WTC11 (cell line): ENCODE data around the gene CT45A7.
"Not testable (repeated sequence)": the region's sequence is repeated elsewhere in the genome, so short reads cannot be mapped to it uniquely, and the experiment has no call there.

Source experiments
- CREB1 ChIP-seq: sonication (generic); formaldehyde crosslinking; IDR thresholded peaks from 2 replicates; pipeline ENCODE4 v1.8.0; 2023; ENCODE audit warnings: mild to moderate bottlenecking, missing genetic modification reagents
- TF ChIP-seq, protein P1 (sequence below): fragments of 200-600 bp; IDR thresholded peaks from 2 replicates; pipeline ENCODE4 v1.8.0; 2022; ENCODE audit warnings: antibody characterized with exemption
- TF ChIP-seq, protein P2 (sequence below): sonication (generic); formaldehyde crosslinking; IDR thresholded peaks from 2 replicates; pipeline ENCODE4 v1.8.0; 2023; ENCODE audit warnings: missing genetic modification reagents

DNA sequence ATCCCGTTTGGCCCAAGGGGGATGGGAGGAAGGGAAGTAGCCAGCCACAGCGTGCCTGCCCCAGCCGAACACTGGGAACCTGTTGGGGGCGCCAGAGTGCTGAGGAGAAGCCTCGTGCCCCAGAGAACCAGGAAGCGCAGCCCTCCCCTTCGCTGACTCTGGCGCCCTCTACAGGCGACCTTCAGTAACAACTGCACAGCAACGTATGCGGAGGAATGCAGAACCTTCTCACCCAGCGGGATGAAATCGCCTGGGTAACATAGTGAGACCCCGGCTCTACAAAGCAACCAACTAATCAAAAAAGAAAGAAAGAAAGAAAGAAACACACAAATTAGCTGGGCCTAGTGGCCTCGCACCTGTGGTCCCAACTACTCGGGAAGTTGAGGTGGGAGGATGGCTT is 51.7 kb downstream of the CT45A7 start, which contains the start of gene CT45A5:
- not testable (repeated sequence) for TF ChIP-seq CREB1 (CRISPR knock-in tag)
- TF ChIP-seq, protein P1, sequence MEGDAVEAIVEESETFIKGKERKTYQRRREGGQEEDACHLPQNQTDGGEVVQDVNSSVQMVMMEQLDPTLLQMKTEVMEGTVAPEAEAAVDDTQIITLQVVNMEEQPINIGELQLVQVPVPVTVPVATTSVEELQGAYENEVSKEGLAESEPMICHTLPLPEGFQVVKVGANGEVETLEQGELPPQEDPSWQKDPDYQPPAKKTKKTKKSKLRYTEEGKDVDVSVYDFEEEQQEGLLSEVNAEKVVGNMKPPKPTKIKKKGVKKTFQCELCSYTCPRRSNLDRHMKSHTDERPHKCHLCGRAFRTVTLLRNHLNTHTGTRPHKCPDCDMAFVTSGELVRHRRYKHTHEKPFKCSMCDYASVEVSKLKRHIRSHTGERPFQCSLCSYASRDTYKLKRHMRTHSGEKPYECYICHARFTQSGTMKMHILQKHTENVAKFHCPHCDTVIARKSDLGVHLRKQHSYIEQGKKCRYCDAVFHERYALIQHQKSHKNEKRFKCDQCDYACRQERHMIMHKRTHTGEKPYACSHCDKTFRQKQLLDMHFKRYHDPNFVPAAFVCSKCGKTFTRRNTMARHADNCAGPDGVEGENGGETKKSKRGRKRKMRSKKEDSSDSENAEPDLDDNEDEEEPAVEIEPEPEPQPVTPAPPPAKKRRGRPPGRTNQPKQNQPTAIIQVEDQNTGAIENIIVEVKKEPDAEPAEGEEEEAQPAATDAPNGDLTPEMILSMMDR: not testable (repeated sequence)
- TF ChIP-seq, protein P2, sequence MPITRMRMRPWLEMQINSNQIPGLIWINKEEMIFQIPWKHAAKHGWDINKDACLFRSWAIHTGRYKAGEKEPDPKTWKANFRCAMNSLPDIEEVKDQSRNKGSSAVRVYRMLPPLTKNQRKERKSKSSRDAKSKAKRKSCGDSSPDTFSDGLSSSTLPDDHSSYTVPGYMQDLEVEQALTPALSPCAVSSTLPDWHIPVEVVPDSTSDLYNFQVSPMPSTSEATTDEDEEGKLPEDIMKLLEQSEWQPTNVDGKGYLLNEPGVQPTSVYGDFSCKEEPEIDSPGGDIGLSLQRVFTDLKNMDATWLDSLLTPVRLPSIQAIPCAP (CRISPR knock-in tag): not testable (repeated sequence)
